ENCODE measurements around the gene IGF2BP2. TPM values are rescaled to one million over a fixed set of nuclear protein-coding genes. Genes with fewer than 3 reads are reported as not detected.
"Not testable (repeated sequence)": the region's sequence is repeated elsewhere in the genome, so short reads cannot be mapped to it uniquely, and the experiment has no call there.

The IGF2BP2 gene
- total RNA-seq, 6 experiments from 2014 or later: 97.2 to 111 (median 100.0) TPM

GRCh38 chr3:185813691-185814215 is 11.1 kb downstream of the IGF2BP2 start:
- peak overlapping the region; percentile 65 for H3K4me3 Mint-ChIP-seq
- H3K36me3 Mint-ChIP-seq (ENCODE audit: low read depth): peaks cover 14% of the 10 kb centered on the region
- peak; percentile 77 for DNase-seq
- peaks cover 81% of the 10 kb centered on the region for H3K4me1 Mint-ChIP-seq (ENCODE audit: low read depth)
- H3K27me3 Mint-ChIP-seq (ENCODE audit: insufficient read depth): peaks cover 2% of the 10 kb centered on the region; the same call in 1 of the 2 replicates
- no peaks in the 10 kb centered on the region for H3K9me3 Mint-ChIP-seq
- peak overlapping the region; percentile 89 for H3K27ac Mint-ChIP-seq
- TF ChIP-seq CTCF (IDR thresholded peaks at IDR 0.05): no peak

GRCh38 chr3:185813205-185813604 is 11.6 kb downstream of the IGF2BP2 start:
- Mint-ChIP-seq H3K27ac (peak overlapping the region; percentile 89), H3K4me3 (peak overlapping the region; percentile 65), H3K27me3 (ENCODE audit: insufficient read depth) (peaks cover 2% of the 10 kb centered on the region; the same call in 1 of the 2 replicates), H3K36me3 (ENCODE audit: low read depth) (peaks cover 14% of the 10 kb centered on the region), H3K9me3 (no peaks in the 10 kb centered on the region), H3K4me1 (ENCODE audit: low read depth) (peaks cover 76% of the 10 kb centered on the region)
- TF ChIP-seq CTCF (IDR thresholded peaks at IDR 0.05): no peak
- no peak for DNase-seq

GRCh38 chr3:185807445-185808068 is 17.3 kb downstream of the IGF2BP2 start:
- Mint-ChIP-seq H3K9me3 (peaks cover 13% of the 10 kb centered on the region), H3K4me3 (no peak overlapping the region), H3K27me3 (ENCODE audit: insufficient read depth) (peaks cover 2% of the 10 kb centered on the region; the same call in 1 of the 2 replicates), H3K27ac (peak overlapping the region; percentile 64), H3K36me3 (ENCODE audit: low read depth) (peaks cover 31% of the 10 kb centered on the region), H3K4me1 (ENCODE audit: low read depth) (peaks cover 32% of the 10 kb centered on the region)
- DNase-seq: peak; percentile 92
- no peak for TF ChIP-seq CTCF (IDR thresholded peaks at IDR 0.05)

GRCh38 chr3:185798831-185799110 is 26.1 kb downstream of the IGF2BP2 start:
- H3K4me1 Mint-ChIP-seq (ENCODE audit: low read depth): peaks cover 58% of the 10 kb centered on the region
- H3K36me3 Mint-ChIP-seq (ENCODE audit: low read depth): peaks cover 18% of the 10 kb centered on the region
- H3K27me3 Mint-ChIP-seq (ENCODE audit: insufficient read depth); H3K4me3 Mint-ChIP-seq; DNase-seq; H3K9me3 Mint-ChIP-seq; H3K27ac Mint-ChIP-seq: not testable (repeated sequence)

GRCh38 chr3:185797993-185798830 is 26.6 kb downstream of the IGF2BP2 start:
- Mint-ChIP-seq H3K4me1 (ENCODE audit: low read depth) (peaks cover 64% of the 10 kb centered on the region), H3K36me3 (ENCODE audit: low read depth) (peaks cover 18% of the 10 kb centered on the region), H3K27me3 (ENCODE audit: insufficient read depth) (no peaks in the 10 kb centered on the region; the same call in 1 of the 2 replicates), H3K4me3 (no peak overlapping the region), H3K27ac (peak overlapping the region; percentile 35; the same call in 1 of the 2 replicates), H3K9me3 (no peaks in the 10 kb centered on the region)
- no peak for DNase-seq
- no peak for TF ChIP-seq CTCF (IDR thresholded peaks at IDR 0.05)
